CD4-positive, alpha-beta T cell (primary cell): Measurements from ENCODE around the gene CFAP61. TPM values are rescaled to one million over a fixed set of nuclear protein-coding genes. Genes with fewer than 3 reads are reported as not detected.

Source experiments
- ATAC-seq: fragments of 200-7000 bp; cut with Tn5 transposase; one replicate; pipeline ENCODE4 v1.10.0; 2022; ENCODE audit warnings: mild to moderate bottlenecking; ENCODE audit not compliant: poor library complexity
- CTCF ChIA-PET: fragments of 350-600 bp; sonication (Branson Sonifier 250); formaldehyde crosslinking; loops from one replicate; lab custom pipeline; 2021; ENCODE audit warnings: antibody characterized with exemption, inconsistent platforms; lab: Charles Lee
- POLR2A ChIA-PET: fragments of 350-600 bp; sonication (Branson Sonifier 250); formaldehyde crosslinking; loops from one replicate; lab custom pipeline; 2021; ENCODE audit warnings: antibody characterized with exemption, inconsistent platforms; lab: Charles Lee
- DNase-seq, 14 experiments: peaks; one replicate each; pipeline ENCODE4 v3.0.0-alpha.2; 2013 to 2020; ENCODE audit warnings: mixed read lengths in 2 of 14
- H3K27ac ChIP-seq, 2 donors: one replicate each; pipeline versions ENCODE4 v1.5.1 to v1.7.0; 2013; ENCODE audit warnings: low read length in 2 of 2, low read depth in 1 of 2, mild to moderate bottlenecking in 1 of 2
- H3K27me3 ChIP-seq, 2 experiments: 1 replicate in 1 of 2; 2 replicates in 1 of 2; pipeline versions ENCODE4 v1.6.1 to v1.7.0; 2013; ENCODE audit warnings: low read length in 2 of 2, control low read depth in 1 of 2, mild to moderate bottlenecking in 1 of 2, moderate library complexity in 1 of 2; ENCODE audit not compliant: insufficient read depth in 2 of 2, control insufficient read depth in 1 of 2
- H3K36me3 ChIP-seq: one replicate; pipeline ENCODE4 v1.6.1; 2013; ENCODE audit warnings: low read length, control low read depth; ENCODE audit not compliant: insufficient read depth
- H3K4me1 ChIP-seq: one replicate; pipeline ENCODE4 v1.6.1; 2013; ENCODE audit warnings: low read length, control low read depth; ENCODE audit not compliant: insufficient read depth
- H3K4me3 ChIP-seq: one replicate; pipeline ENCODE4 v1.5.1; 2013; ENCODE audit warnings: mild to moderate bottlenecking, low read length, moderate library complexity
- H3K9me3 ChIP-seq, 2 experiments: 1 replicate in 1 of 2; 2 replicates in 1 of 2; pipeline versions ENCODE4 v1.6.1 to v1.7.0; 2013; ENCODE audit warnings: low read length in 2 of 2, mild to moderate bottlenecking in 2 of 2, control low read depth in 1 of 2, moderate library complexity in 1 of 2; ENCODE audit not compliant: control insufficient read depth in 1 of 2, insufficient read depth in 1 of 2
- H3K27ac Mint-ChIP-seq: one replicate; pipeline ENCODE4 v1.8.0; 2020; ENCODE audit warnings: mixed read lengths
- H3K27me3 Mint-ChIP-seq: one replicate; pipeline ENCODE4 v1.8.0; 2021; ENCODE audit warnings: mixed read lengths
- H3K36me3 Mint-ChIP-seq: one replicate; pipeline ENCODE4 v1.8.0; 2021; ENCODE audit warnings: low read depth, mixed read lengths
- H3K4me1 Mint-ChIP-seq: one replicate; pipeline ENCODE4 v1.8.0; 2021; ENCODE audit warnings: low read depth, mixed read lengths
- H3K4me3 Mint-ChIP-seq: one replicate; pipeline ENCODE4 v1.8.0; 2020; ENCODE audit warnings: mild to moderate bottlenecking, mixed read lengths
- H3K9me3 Mint-ChIP-seq: one replicate; pipeline ENCODE4 v1.8.0; 2020; ENCODE audit warnings: mixed read lengths
- intact Hi-C, 2 experiments: fragments of 100-400 bp; cut with DNase I in 1 of 2; cut with micrococcal nuclease in 1 of 2; formaldehyde crosslinking; loops; one replicate each; pipeline versions ENCODE4 v1.15.1 to v1.9.0; 2023 to 2025; cut with DNase I, micrococcal nuclease
- total RNA-seq, 174 experiments: library from RNA in 2 of 174; stranded (reverse) in 2 of 174; gene quantifications; one replicate each; pipeline ENCODE4 v1.2.3 and lab custom pipeline; 2021 to 2026
- TF ChIP-seq, protein P1 (sequence below): fragments of 200-600 bp; IDR thresholded peaks from one replicate; pipeline ENCODE4 v1.8.0; 2022; ENCODE audit warnings: antibody characterized with exemption, mild to moderate bottlenecking

Gene CFAP61
- total RNA-seq, 2 experiments from 2014 or later: not detected

DNA sequence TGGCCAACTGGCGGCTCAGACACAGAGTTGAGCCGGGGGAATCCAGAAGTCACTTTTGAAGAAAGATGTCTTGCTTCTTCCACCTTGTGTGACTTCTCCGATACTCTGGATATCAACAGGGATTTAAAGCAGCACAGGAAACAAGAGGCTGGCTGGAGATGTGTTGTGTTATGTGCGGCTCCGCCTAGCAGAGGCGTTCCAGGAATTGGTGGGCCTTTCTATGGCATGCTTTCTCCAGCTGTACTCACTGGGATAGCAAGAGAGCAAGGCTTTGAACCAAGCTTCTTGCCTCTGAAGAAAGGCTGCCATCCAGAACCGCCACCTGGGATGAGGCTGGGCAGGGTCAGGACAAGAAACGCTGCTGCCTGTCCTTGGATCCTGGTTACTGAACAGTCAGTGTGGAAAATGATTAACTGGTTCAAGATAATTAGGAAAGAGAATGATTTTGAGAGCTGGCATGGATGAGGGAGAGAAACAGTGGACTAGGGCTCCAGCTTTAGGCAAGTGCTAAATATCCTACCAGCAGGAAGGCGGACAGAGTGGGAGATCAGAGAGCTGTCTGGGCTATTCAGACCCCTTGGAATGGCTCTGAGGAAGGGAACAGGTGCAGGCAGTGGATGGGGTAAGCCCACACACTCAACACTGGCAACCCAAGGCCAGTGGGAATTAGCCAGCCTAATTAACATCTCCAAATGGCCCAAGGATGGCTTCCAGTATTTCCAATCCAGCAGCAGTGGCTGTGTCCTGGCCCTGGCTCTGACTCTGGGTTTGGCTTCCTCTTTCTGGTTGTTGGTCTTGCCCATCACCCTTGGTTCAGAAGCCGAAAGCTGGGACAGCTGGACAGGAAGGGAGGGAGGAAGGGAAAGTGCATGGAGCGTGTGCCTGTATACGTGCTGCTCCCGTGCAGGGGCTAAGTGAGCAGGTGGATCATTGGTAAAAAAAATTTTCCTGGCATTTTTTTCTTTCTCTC, 347.5 kb downstream of the CFAP61 start:
- H3K4me1 Mint-ChIP-seq: no peaks in the 10 kb centered on the region
- ChIA-PET POLR2A (no interaction called here), CTCF (no interaction called here)
- no peak overlapping the region for H3K4me3 ChIP-seq
- intact Hi-C loops: no loop called here
- DNase-seq: no peak
- H3K9me3 ChIP-seq: no peaks in the 10 kb centered on the region
- no peak for ATAC-seq
- H3K36me3 ChIP-seq: peaks cover 8% of the 10 kb centered on the region
- no peaks in the 10 kb centered on the region for H3K9me3 Mint-ChIP-seq
- TF ChIP-seq, protein P1, sequence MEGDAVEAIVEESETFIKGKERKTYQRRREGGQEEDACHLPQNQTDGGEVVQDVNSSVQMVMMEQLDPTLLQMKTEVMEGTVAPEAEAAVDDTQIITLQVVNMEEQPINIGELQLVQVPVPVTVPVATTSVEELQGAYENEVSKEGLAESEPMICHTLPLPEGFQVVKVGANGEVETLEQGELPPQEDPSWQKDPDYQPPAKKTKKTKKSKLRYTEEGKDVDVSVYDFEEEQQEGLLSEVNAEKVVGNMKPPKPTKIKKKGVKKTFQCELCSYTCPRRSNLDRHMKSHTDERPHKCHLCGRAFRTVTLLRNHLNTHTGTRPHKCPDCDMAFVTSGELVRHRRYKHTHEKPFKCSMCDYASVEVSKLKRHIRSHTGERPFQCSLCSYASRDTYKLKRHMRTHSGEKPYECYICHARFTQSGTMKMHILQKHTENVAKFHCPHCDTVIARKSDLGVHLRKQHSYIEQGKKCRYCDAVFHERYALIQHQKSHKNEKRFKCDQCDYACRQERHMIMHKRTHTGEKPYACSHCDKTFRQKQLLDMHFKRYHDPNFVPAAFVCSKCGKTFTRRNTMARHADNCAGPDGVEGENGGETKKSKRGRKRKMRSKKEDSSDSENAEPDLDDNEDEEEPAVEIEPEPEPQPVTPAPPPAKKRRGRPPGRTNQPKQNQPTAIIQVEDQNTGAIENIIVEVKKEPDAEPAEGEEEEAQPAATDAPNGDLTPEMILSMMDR: no peak
- no peaks in the 10 kb centered on the region for H3K4me1 ChIP-seq
- H3K27me3 ChIP-seq: no peaks in the 10 kb centered on the region
- H3K27me3 Mint-ChIP-seq: no peaks in the 10 kb centered on the region
- H3K27ac ChIP-seq: no peak overlapping the region
- H3K36me3 Mint-ChIP-seq: peaks cover 25% of the 10 kb centered on the region
- no peak overlapping the region for H3K4me3 Mint-ChIP-seq
- no peak overlapping the region for H3K27ac Mint-ChIP-seq

- Mint-ChIP-seq H3K4me1 (no peaks in the 10 kb centered on the region), H3K36me3 (peaks cover 24% of the 10 kb centered on the region), H3K9me3 (no peaks in the 10 kb centered on the region), H3K27ac (no peak overlapping the region), H3K4me3 (no peak overlapping the region), H3K27me3 (no peaks in the 10 kb centered on the region)
- Histone ChIP-seq H3K36me3 (peaks cover 6% of the 10 kb centered on the region), H3K27me3 (no peaks in the 10 kb centered on the region), H3K4me3 (no peak overlapping the region), H3K9me3 (no peaks in the 10 kb centered on the region), H3K4me1 (no peaks in the 10 kb centered on the region), H3K27ac (no peak overlapping the region)
- no peak for DNase-seq
- intact Hi-C loops: no loop called here
- CTCF ChIA-PET: no interaction called here
- POLR2A ChIA-PET: no interaction called here
- no peak for ATAC-seq
- TF ChIP-seq, protein P1: no peak
Measured at GRCh38 chr20:20401991-20402390, 349.7 kb downstream of the CFAP61 start.

DNA sequence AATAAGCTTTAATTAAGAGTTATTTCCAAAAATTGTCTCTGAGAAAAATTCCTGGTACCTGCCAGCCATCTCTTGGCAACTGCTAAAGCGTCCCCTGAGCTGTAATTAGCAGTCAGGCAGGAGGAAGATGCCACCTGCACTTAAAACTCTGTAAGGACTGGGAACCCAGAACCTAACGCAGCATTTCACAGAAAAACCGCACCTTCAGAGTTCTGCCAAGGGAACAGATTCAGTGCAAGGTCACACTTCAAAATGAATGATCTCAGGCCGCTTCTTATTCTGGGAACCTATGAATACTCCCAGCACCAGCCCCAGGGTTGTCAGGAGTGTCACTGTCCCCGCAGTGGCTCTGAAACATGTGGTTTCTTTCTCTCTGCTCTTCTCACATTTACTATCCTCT, 352.3 kb downstream of the CFAP61 start:
- no peak overlapping the region for H3K4me3 Mint-ChIP-seq
- H3K27ac ChIP-seq: no peak overlapping the region
- CTCF ChIA-PET: no interaction called here
- TF ChIP-seq, protein P1: no peak
- intact Hi-C loops: no loop called here
- H3K36me3 ChIP-seq: peaks cover 10% of the 10 kb centered on the region
- no peaks in the 10 kb centered on the region for H3K9me3 ChIP-seq
- no peaks in the 10 kb centered on the region for H3K4me1 Mint-ChIP-seq
- no peak for ATAC-seq
- H3K9me3 Mint-ChIP-seq: no peaks in the 10 kb centered on the region
- H3K4me1 ChIP-seq: no peaks in the 10 kb centered on the region
- H3K4me3 ChIP-seq: no peak overlapping the region
- H3K27me3 Mint-ChIP-seq: no peaks in the 10 kb centered on the region
- no peak for DNase-seq
- no peaks in the 10 kb centered on the region for H3K27me3 ChIP-seq
- H3K27ac Mint-ChIP-seq: no peak overlapping the region
- POLR2A ChIA-PET: no interaction called here
- peaks cover 29% of the 10 kb centered on the region for H3K36me3 Mint-ChIP-seq
